Lower lobe of right lung (tissue), 2 donors: ENCODE results near the gene INPP5A. TPM values are rescaled to one million over a fixed set of nuclear protein-coding genes. Genes with fewer than 3 reads are reported as not detected.

Experiments used
- ATAC-seq, 2 donors: fragments of 200-7000 bp; cut with Tn5 transposase; one replicate each; pipeline ENCODE4 v1.9.1; 2020 to 2022; ENCODE audit warnings: mild to moderate bottlenecking in 2 of 2, moderate library complexity in 2 of 2
- DNase-seq: peaks from one replicate; pipeline ENCODE4 v3.0.0-alpha.2; 2020
- H3K27ac ChIP-seq: fragments of 200-600 bp; one replicate; pipeline ENCODE4 v1.8.0; 2022
- H3K27me3 ChIP-seq: fragments of 200-600 bp; one replicate; pipeline ENCODE4 v1.8.0; 2022; ENCODE audit warnings: low read depth
- H3K36me3 ChIP-seq: fragments of 200-600 bp; one replicate; pipeline ENCODE4 v1.8.0; 2022; ENCODE audit warnings: mild to moderate bottlenecking
- H3K4me1 ChIP-seq: fragments of 200-600 bp; one replicate; pipeline ENCODE4 v1.8.0; 2022
- H3K4me3 ChIP-seq: fragments of 200-600 bp; one replicate; pipeline ENCODE4 v1.8.0; 2022; ENCODE audit warnings: mild to moderate bottlenecking
- H3K9me3 ChIP-seq: fragments of 200-600 bp; one replicate; pipeline ENCODE4 v1.8.0; 2022
- CTCF ChIP-seq: fragments of 200-600 bp; IDR thresholded peaks from one replicate; pipeline ENCODE4 v1.8.0; 2022; ENCODE audit warnings: antibody characterized with exemption, mild to moderate bottlenecking
- intact Hi-C: fragments of 100-400 bp; cut with DNase I; formaldehyde crosslinking; loops from one replicate; pipeline ENCODE4 v1.11.0; 2022
- total RNA-seq: library from RNA; stranded (reverse); fragmentation: NEBNext Ultra II Directional; extraction: Animal tissue kit (Norgen Biotek cat#: 25700); gene quantifications from one replicate; pipeline ENCODE4 v1.2.1, GENCODE V29; 2021
- donor health status: DM: no; HTN: yes; CAD: no; lungs with severe emphysema.

Gene INPP5A
- total RNA-seq, 1 donor from 2014 or later: 34.1 TPM

GRCh38 chr10:132536241-132536876 lies 1.2 kb upstream of the INPP5A start:
- ATAC-seq (peak in 1 of 2 donors; percentile 1), DNase-seq (peak; percentile 51)
- TF ChIP-seq CTCF: no peak
- intact Hi-C loops: no loop called here
- no peaks in the 10 kb centered on the region for H3K9me3 ChIP-seq
- H3K27me3 ChIP-seq: no peaks in the 10 kb centered on the region
- H3K4me3 ChIP-seq: peak overlapping the region; percentile 80
- H3K4me1 ChIP-seq: peaks cover 51% of the 10 kb centered on the region
- no peaks in the 10 kb centered on the region for H3K36me3 ChIP-seq
- peak overlapping the region; percentile 87 for H3K27ac ChIP-seq

GRCh38 chr10:132536877-132537683 lies 507 bp upstream of the INPP5A start:
- no peaks in the 10 kb centered on the region for H3K9me3 ChIP-seq
- no peaks in the 10 kb centered on the region for H3K36me3 ChIP-seq
- peak; percentile 42 for TF ChIP-seq CTCF
- ATAC-seq (peak; percentile 97 to 98), DNase-seq (peak; percentile 100)
- H3K27ac ChIP-seq: peak overlapping the region; percentile 87
- H3K27me3 ChIP-seq: no peaks in the 10 kb centered on the region
- peak overlapping the region; percentile 80 for H3K4me3 ChIP-seq
- intact Hi-C loops: no loop called here
- H3K4me1 ChIP-seq: peaks cover 58% of the 10 kb centered on the region

GRCh38 chr10:132538031-132538789 lies 623 bp downstream of the INPP5A start:
- DNase-seq (peak; percentile 62), ATAC-seq (no peak)
- H3K9me3 ChIP-seq: no peaks in the 10 kb centered on the region
- TF ChIP-seq CTCF: no peak
- no peaks in the 10 kb centered on the region for H3K27me3 ChIP-seq
- intact Hi-C loops: no loop called here
- peak overlapping the region; percentile 70 for H3K4me3 ChIP-seq
- H3K36me3 ChIP-seq: no peaks in the 10 kb centered on the region
- peak overlapping the region; percentile 80 for H3K27ac ChIP-seq
- peaks cover 65% of the 10 kb centered on the region for H3K4me1 ChIP-seq

- DNase-seq (peak; percentile 41), ATAC-seq (no peak)
- H3K4me1 ChIP-seq: peaks cover 65% of the 10 kb centered on the region
- peak overlapping the region; percentile 70 for H3K4me3 ChIP-seq
- intact Hi-C loops: no loop called here
- no peaks in the 10 kb centered on the region for H3K27me3 ChIP-seq
- peak overlapping the region; percentile 80 for H3K27ac ChIP-seq
- no peak for TF ChIP-seq CTCF
- no peaks in the 10 kb centered on the region for H3K9me3 ChIP-seq
- no peaks in the 10 kb centered on the region for H3K36me3 ChIP-seq
Measured at GRCh38 chr10:132538790-132539421, 1.3 kb downstream of the INPP5A start.

GRCh38 chr10:132539431-132539839 lies 1.8 kb downstream of the INPP5A start:
- TF ChIP-seq CTCF: no peak
- H3K4me3 ChIP-seq: peak overlapping the region; percentile 70
- intact Hi-C loops: no loop called here
- ATAC-seq (no peak), DNase-seq (peak; percentile 68)
- peak overlapping the region; percentile 80 for H3K27ac ChIP-seq
- no peaks in the 10 kb centered on the region for H3K27me3 ChIP-seq
- no peaks in the 10 kb centered on the region for H3K36me3 ChIP-seq
- H3K9me3 ChIP-seq: no peaks in the 10 kb centered on the region
- H3K4me1 ChIP-seq: peaks cover 66% of the 10 kb centered on the region
